NCI-H2196 treated with DMSO at 0.1 percent for 48 hours (cell line): ENCODE measurements around the gene RALBP1.
A peak's percentile ranks its signal among the peaks of the same experiment; 100 is the strongest.

Experiments used
- DNase-seq: peaks from one replicate; lab custom pipeline; 2025; ENCODE audit not compliant: unreplicated experiment; lab: John Stamatoyannopoulos, UW

The RALBP1 gene

DNA sequence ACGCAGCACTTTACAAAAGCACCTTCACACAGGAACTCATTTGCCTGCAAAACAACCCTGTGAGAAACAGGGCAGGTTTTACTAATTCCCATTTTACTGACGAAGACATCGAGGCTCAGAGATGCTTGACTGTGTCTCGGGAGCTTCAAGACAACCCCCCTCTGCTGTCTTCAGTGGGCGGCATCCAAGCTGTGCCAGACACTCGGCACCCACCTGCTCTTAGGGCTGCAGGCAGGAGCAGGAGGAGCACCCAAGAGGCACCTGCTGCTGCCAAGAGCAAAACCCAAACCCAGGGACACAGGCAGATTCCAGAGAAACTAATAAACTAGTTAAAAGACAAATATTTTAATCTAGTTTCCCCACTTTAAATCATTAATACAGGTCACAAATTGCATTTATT, 71.2 kb downstream of the RALBP1 start:
- DNase-seq: no peak

DNA sequence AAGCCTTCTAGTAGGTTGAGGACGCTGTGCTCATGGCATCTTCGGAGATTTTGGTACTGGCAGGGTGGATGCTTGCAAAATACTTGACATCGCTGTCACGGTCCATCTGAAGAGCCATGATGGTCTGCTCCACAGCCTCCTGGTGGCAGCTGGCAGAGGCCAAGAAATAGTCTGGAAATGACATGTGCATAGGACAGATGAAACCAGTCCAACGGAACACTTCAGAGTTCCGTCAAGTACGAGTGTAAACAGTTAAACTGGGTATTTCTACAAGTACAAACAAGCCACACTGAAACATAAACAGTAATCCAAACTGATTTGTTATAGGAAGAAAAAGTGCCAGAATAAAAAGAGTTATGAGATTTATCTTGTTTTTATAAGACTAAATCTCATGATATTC, 72.5 kb downstream of the RALBP1 start:
- DNase-seq: peak; percentile 50

DNA sequence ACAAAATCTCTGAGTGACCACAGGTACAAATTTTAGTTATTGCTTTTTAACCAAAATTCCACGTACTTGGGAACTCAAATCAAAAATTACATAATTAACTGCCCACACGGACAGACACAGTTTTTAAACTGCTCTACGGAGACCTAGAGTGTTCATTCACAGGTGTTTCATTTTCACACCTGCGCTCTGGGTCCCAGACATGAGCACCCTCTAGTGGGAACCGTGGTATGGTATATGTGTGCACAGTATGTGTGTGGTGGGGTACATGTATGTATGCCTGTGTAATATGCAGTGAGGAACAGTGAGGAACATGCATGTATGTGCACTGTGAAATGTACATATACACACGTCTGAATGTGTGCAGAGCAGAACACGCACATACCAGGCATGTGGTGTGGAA, 74.1 kb downstream of the RALBP1 start:
- DNase-seq: no peak

GRCh38 chr18:9550429-9550828, 75.1 kb downstream of the RALBP1 start:
- DNase-seq: no peak

GRCh38 chr18:9552191-9552590, 76.9 kb downstream of the RALBP1 start:
- DNase-seq: no peak

DNA sequence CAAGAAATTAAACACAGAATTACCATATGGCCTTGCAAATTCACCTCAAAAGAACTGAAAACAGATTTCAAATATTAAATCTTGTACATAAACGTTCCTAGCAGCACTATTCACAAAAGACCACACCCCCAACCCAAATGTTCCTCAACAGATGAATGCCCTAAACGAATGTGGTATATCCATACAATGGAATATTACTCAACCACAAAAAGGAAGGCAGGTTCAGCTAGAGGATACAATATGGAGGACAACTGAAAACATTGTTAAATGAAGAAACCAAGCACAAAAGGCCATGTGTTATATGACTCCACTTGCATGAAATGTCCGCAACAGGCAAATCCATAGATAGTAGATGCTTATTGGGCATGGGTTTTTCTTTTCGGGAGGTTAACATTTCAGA, 77.3 kb downstream of the RALBP1 start:
- DNase-seq: no peak

DNA sequence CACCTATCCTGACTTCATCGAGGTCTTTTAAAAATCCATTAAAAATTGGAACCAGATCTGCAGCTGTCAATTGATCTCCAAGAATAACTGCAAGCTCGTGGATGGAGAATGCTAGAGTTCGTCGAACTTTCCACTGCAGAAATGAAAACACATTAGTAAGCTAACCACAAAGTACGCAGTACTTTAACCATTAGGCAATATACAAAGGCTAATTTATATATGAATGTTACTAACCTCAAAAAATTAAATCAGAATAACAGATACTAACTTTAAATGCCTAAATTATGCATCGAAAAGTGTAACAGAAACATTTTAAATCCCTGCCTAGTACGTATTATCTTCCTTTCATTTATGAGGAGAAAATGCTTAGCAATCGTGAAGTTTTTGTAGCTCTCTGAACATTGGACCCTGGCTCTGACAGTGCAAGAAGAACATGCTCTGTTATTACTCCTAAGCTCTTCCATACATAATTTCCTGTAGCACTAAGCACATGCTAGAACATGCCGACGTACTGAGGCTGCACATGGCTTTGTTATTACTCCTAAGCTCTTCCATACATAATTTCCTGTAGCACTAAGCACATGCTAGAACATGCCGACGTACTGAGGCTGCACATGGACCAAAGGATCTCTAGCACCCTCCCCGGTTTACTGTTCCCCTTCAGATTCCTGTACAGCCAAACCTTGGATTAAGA, 82.1 kb downstream of the RALBP1 start:
- no peak for DNase-seq

GRCh38 chr18:9558387-9559064, 83.2 kb downstream of the RALBP1 start:
- DNase-seq: no peak

GRCh38 chr18:9559253-9559652, 83.9 kb downstream of the RALBP1 start:
- DNase-seq: no peak

DNA sequence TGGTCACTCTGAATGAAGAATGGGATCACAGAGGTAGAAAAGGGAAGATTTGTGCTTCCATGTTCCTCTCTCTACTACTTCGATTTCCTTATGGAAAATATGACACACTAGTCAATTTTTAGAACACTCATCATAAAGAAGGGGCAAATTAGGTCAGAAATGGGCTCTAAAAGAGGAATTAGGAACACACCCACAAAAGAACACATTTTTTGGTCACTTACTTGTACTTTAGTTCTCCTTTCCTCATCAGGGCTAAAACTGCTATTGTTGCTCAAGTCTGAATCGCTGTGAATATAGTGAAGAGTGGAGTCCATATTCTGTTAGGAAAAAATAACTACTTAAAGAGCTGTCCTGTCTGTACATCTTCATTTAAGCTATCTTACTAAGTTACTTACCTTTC, 86.4 kb downstream of the RALBP1 start:
- no peak for DNase-seq

- DNase-seq: no peak
These were observed 87.3 kb downstream of the RALBP1 start for GRCh38 chr18:9562584-9562983.

GRCh38 chr18:9563331-9563730, 88.0 kb downstream of the RALBP1 start:
- DNase-seq: no peak

- no peak for DNase-seq
These were observed 90.1 kb downstream of the RALBP1 start for GRCh38 chr18:9565407-9565806.

- no peak for DNase-seq
These were observed 92.9 kb downstream of the RALBP1 start for GRCh38 chr18:9568186-9568585.

GRCh38 chr18:9569178-9569577, 93.9 kb downstream of the RALBP1 start:
- no peak for DNase-seq

GRCh38 chr18:9570255-9570654, 94.9 kb downstream of the RALBP1 start:
- DNase-seq: no peak

DNA sequence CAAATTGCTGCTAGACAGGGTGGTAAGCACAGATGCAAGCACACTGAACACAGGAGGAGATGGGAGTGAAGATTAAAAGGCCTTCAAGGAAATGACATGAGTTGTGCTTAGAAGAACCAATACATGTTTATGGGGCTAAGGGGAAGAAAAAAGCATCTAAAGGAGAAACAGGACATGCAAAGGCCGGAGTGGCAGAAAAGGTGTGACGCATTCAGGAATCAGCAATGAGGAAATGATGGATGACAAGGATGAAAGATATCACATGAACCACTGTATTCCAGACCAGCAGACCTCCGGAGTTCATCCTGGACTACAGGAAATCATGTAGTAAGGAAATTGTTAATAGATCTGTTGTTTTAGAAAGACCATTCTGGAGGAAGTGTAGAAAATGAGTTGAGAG, 96.2 kb downstream of the RALBP1 start:
- no peak for DNase-seq

- no peak for DNase-seq
These were observed 99.3 kb downstream of the RALBP1 start for GRCh38 chr18:9574473-9575115.

DNA sequence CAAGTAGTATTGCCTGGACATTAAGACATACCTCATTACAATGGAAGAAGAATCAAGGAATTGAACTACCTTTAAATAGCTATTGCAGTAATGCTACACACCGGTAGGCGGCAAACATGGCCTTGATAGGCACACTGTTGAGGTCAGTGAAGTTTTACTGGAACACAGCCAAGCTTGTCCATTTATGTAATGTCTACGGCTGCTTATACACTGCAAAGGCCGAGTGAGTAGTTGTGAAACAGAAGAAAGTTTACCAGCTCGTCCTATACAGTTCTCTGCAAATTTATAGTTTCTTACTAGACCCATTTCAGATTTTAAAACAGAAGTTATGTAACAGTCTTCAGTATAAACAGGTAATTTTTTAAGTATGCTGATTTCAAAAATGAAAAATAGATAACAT, 100.2 kb downstream of the RALBP1 start:
- peak; percentile 59 for DNase-seq

GRCh38 chr18:9577361-9577760, 102.0 kb downstream of the RALBP1 start:
- DNase-seq: no peak

DNA sequence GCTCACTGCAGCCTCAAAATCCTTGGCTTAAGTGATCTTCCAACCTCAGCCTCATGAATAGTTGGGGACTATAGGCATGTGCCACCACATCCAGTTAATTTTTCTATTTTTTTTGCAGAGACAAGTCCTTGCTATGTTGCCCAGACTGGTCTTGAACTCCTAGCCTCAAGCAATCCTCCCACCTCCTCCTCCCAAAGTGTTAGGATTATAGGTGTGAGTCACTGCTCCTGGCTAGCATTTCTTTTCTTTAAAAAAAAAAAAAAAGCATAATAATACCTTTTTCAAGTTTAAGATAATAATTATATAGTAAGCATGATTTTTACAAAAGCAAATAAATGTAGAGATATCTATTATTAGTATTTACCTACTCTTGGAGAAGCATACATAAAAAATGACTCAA, 103.0 kb downstream of the RALBP1 start:
- DNase-seq: no peak

- DNase-seq: no peak
These were observed 106.4 kb downstream of the RALBP1 start for GRCh38 chr18:9581667-9582066.
